A549 (cell line): ENCODE results near the gene IRF8. TPM values are rescaled to one million over a fixed set of nuclear protein-coding genes. Genes with fewer than 3 reads are reported as not detected.

Experiments used
- ATAC-seq, 2 experiments: fragments of 200-7000 bp in 1 of 2; fragments of >200 bp in 1 of 2; cut with Nextera tagmentation in 1 of 2; cut with Tn5 transposase in 1 of 2; 3 replicates each; pipeline versions ENCODE4 v1.8.0 to v1.9.1; 2018 to 2020; ENCODE audit warnings: mild to moderate bottlenecking in 1 of 2, moderate library complexity in 1 of 2
- CTCF ChIA-PET: fragments of 300-600 bp; sonication (Branson Sonifier 250); formaldehyde crosslinking; extraction: SDS; loops from one replicate; lab custom pipeline; 2021; ENCODE audit warnings: antibody characterized with exemption, inconsistent platforms; lab: Yijun Ruan, JAX
- POLR2A ChIA-PET: fragments of 350-600 bp; formaldehyde crosslinking; extraction: SDS; loops from one replicate; lab custom pipeline; 2021; ENCODE audit warnings: antibody characterized with exemption, inconsistent platforms; lab: Yijun Ruan, JAX
- DNase-seq, 2 experiments: peaks; one replicate each; pipeline versions ENCODE4 v3.0.0 to v3.0.0-alpha.2; 2011 to 2016; ENCODE audit warnings: low read depth in 1 of 2, low spot score in 1 of 2
- FAIRE-seq: peaks from 2 replicates; lab custom pipeline; 2011; peaks lifted over from hg19 to GRCh38; lab: Jason Lieb, UNC
- H3K27ac ChIP-seq, 2 experiments: fragments of >200 bp; sonication (Bioruptor Twin); formaldehyde crosslinking; 3 replicates each; pipeline ENCODE4 v1.5.1; 2016 to 2017
- H3K4me1 ChIP-seq: fragments of >200 bp; sonication (Bioruptor Twin); formaldehyde crosslinking; 3 replicates; pipeline ENCODE4 v1.6.1; 2016
- H3K4me2 ChIP-seq: fragments of >200 bp; sonication (Bioruptor Twin); formaldehyde crosslinking; 3 replicates; pipeline ENCODE4 v1.6.1; 2016
- H3K4me3 ChIP-seq: fragments of >200 bp; sonication (Bioruptor Twin); formaldehyde crosslinking; 3 replicates; pipeline ENCODE4 v1.5.1; 2016
- H3K9me3 ChIP-seq: fragments of >200 bp; sonication (Bioruptor Twin); formaldehyde crosslinking; 3 replicates; pipeline ENCODE4 v1.6.1; 2016
- BHLHE40 ChIP-seq: IDR thresholded peaks from 2 replicates; pipeline ENCODE4 v1.6.1; 2012; ENCODE audit warnings: low read depth, low read length, inconsistent platforms
- CBX8 ChIP-seq: fragments of 200-600 bp; sonication (generic); IDR thresholded peaks from 2 replicates; pipeline ENCODE4 v1.6.1; 2016
- CHD2 ChIP-seq: fragments of 150-350 bp; IDR thresholded peaks from 2 replicates; pipeline ENCODE4 v1.6.1; 2014; ENCODE audit warnings: low read length; ENCODE audit not compliant: partially characterized antibody
- EHF ChIP-seq: fragments of 250-450 bp; sonication (Bioruptor Pico); IDR thresholded peaks from 2 replicates; pipeline ENCODE4 v1.5.0; 2020; ENCODE audit warnings: mild to moderate bottlenecking
- EP300 ChIP-seq, 2 experiments: fragments of >200 bp; sonication (Bioruptor Twin); formaldehyde crosslinking; IDR thresholded peaks; 2 replicates in 1 of 2; 3 replicates in 1 of 2; pipeline ENCODE4 v1.6.1; 2016 to 2017
- FOSB ChIP-seq: fragments of 250-450 bp; sonication (Bioruptor Pico); IDR thresholded peaks from 2 replicates; pipeline ENCODE4 v1.5.0; 2020; ENCODE audit warnings: mild to moderate bottlenecking, moderate library complexity
- GATA3 ChIP-seq: IDR thresholded peaks from 2 replicates; pipeline ENCODE4 v1.6.1; 2012; ENCODE audit warnings: borderline replicate concordance
- HEYL ChIP-seq: fragments of 250-450 bp; sonication (Bioruptor Pico); IDR thresholded peaks from 2 replicates; pipeline ENCODE4 v1.8.0; 2021; ENCODE audit warnings: mild to moderate bottlenecking, moderate library complexity
- HOXA7 ChIP-seq: fragments of 250-450 bp; sonication (Bioruptor Pico); IDR thresholded peaks from 2 replicates; pipeline ENCODE4 v1.5.0; 2020; ENCODE audit warnings: mild to moderate bottlenecking, moderate library complexity
- JUN ChIP-seq, 2 experiments: fragments of >200 bp; sonication (Bioruptor Twin); formaldehyde crosslinking; IDR thresholded peaks; 2 replicates in 1 of 2; 3 replicates in 1 of 2; pipeline ENCODE4 v1.6.1; 2016 to 2017
- MAFK ChIP-seq: fragments of 450-650 bp; IDR thresholded peaks from 2 replicates; pipeline ENCODE4 v1.6.1; 2014; ENCODE audit not compliant: partially characterized antibody
- MAZ ChIP-seq: fragments of 150-350 bp; IDR thresholded peaks from 2 replicates; pipeline ENCODE4 v1.6.1; 2014; ENCODE audit warnings: antibody characterized with exemption, low read depth, low read length, borderline replicate concordance
- PHF8 ChIP-seq: fragments of 200-600 bp; sonication (generic); IDR thresholded peaks from 2 replicates; pipeline ENCODE4 v1.6.1; 2016; ENCODE audit warnings: low read depth, mild to moderate bottlenecking, antibody characterized with exemption, moderate library complexity, borderline replicate concordance
- POLR2A ChIP-seq: IDR thresholded peaks from 2 replicates; pipeline ENCODE4 v1.6.1; 2012; ENCODE audit warnings: mild to moderate bottlenecking, low read length
- RFX5 ChIP-seq: fragments of 450-650 bp; IDR thresholded peaks from 2 replicates; pipeline ENCODE4 v1.7.1; 2014; ENCODE audit warnings: antibody characterized with exemption, mild to moderate bottlenecking, moderate library complexity
- RNF2 ChIP-seq: fragments of 200-600 bp; sonication (generic); IDR thresholded peaks from 2 replicates; pipeline ENCODE4 v1.6.1; 2016; ENCODE audit warnings: low read depth, mild to moderate bottlenecking, antibody characterized with exemption, moderate library complexity, borderline replicate concordance
- SMC3 ChIP-seq: fragments of >200 bp; sonication (Bioruptor Twin); formaldehyde crosslinking; IDR thresholded peaks from 3 replicates; pipeline ENCODE4 v1.6.1; 2018; ENCODE audit warnings: inconsistent platforms
- SREBF2 ChIP-seq: fragments of 450-650 bp; IDR thresholded peaks from 2 replicates; pipeline ENCODE4 v1.6.1; 2014; ENCODE audit warnings: mild to moderate bottlenecking, moderate library complexity
- TFCP2L1 ChIP-seq: fragments of 250-450 bp; sonication (Bioruptor Pico); IDR thresholded peaks from 2 replicates; pipeline ENCODE4 v1.5.0; 2021; ENCODE audit warnings: mild to moderate bottlenecking
- WGBS: methylation state at CpG from one replicate; pipeline ENCODE4 v1.1.6; 2017; ENCODE audit errors: missing lambda C conversion rate; 5-methylcytosine and 5-hydroxymethylcytosine counted together
- polyA plus RNA-seq, 4 experiments: library from polyadenylated mRNA; depleted of rRNA in 3 of 4; stranded (reverse); fragments of >200 nt; fragmentation: RNase III in 1 of 4; extraction: RNeasy Plus Mini Kit Qiagen cat#74134 plus additional on column Dnase treatment in 1 of 4; gene quantifications; 2 replicates in 3 of 4; 3 replicates in 1 of 4; pipeline ENCODE4 v1.2.3, GENCODE V29; 2011 to 2017
- TF ChIP-seq, protein P1 (sequence below): fragments of >200 bp; sonication (Bioruptor Twin); formaldehyde crosslinking; IDR thresholded peaks from 3 replicates; pipeline ENCODE4 v1.6.1; 2016
- TF ChIP-seq, protein P2 (sequence below): fragments of 150-350 bp; IDR thresholded peaks from 2 replicates; pipeline ENCODE4 v1.6.1; 2014; ENCODE audit warnings: low read depth, mild to moderate bottlenecking, low read length
- TF ChIP-seq, protein P3 (sequence below): fragments of 450-650 bp; IDR thresholded peaks from 2 replicates; pipeline ENCODE4 v1.6.1; 2014; ENCODE audit warnings: antibody characterized with exemption
- TF ChIP-seq, protein P4 (sequence below): fragments of 250-450 bp; sonication (Bioruptor Pico); IDR thresholded peaks from 2 replicates; pipeline ENCODE4 v1.5.0; 2020; ENCODE audit warnings: low read depth, mild to moderate bottlenecking, moderate library complexity
- TF ChIP-seq, protein P5 (sequence below): fragments of 250-450 bp; sonication (Bioruptor Pico); IDR thresholded peaks from 2 replicates; pipeline ENCODE4 v1.5.0; 2021; ENCODE audit warnings: mild to moderate bottlenecking, moderate library complexity, borderline replicate concordance

IRF8 gene
- polyA plus RNA-seq, 2 of the 4 experiments (the other 2 are of a cell fraction) = 0.16 to 0.18 TPM

DNA sequence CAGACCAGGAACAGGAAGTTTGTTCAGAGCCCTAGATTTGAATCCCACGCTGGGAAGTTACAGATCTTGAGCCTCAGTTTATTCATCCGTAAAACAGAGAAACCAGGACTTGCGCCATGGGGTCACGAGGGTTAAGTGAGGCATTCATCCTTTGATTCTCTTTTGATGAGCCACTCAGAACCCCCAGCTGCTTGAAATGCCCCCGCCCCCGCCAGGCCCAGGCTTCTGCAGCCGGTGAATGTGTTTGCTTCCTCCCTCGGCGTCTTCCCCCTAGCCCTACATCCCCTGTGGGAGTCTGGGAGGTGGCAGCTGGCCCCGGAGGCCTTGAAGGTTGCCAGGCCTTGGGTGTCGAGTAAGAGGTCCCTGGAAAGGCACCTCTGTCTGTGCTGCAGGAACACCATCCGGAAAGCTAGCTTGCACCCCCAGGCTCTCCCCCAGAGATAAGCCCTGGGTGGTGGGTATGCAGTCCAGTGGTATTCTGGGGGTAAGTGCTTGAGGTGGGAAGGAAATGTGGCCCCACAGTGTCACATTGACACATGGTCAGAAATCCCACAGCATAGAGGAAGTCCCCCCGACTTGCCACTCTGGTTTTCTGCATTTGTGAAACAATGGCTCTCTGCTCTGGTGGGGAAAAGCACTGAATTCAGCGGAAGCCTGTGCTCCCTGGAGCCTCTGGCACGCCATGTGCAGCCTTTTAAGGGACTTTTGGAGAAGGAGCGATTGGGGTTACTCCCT lies 14.9 kb downstream of the IRF8 start:
- POLR2A ChIA-PET = no interaction called here
- no peak overlapping the region for H3K27ac ChIP-seq
- no peaks in the 10 kb centered on the region for H3K9me3 ChIP-seq
- no peaks in the 10 kb centered on the region for H3K4me1 ChIP-seq
- DNase-seq (no peak), ATAC-seq (no peak), FAIRE-seq (no peak)
- TF ChIP-seq, protein P1, sequence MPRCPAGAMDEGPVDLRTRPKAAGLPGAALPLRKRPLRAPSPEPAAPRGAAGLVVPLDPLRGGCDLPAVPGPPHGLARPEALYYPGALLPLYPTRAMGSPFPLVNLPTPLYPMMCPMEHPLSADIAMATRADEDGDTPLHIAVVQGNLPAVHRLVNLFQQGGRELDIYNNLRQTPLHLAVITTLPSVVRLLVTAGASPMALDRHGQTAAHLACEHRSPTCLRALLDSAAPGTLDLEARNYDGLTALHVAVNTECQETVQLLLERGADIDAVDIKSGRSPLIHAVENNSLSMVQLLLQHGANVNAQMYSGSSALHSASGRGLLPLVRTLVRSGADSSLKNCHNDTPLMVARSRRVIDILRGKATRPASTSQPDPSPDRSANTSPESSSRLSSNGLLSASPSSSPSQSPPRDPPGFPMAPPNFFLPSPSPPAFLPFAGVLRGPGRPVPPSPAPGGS = no peak
- no peak for TF ChIP-seq EP300 (IDR thresholded peaks at IDR 0.05)
- no peak for TF ChIP-seq PHF8
- TF ChIP-seq HOXA7 = no peak
- no peak for TF ChIP-seq EHF (CRISPR knock-in tag)
- no peak for TF ChIP-seq HEYL
- TF ChIP-seq SMC3 = no peak
- TF ChIP-seq JUN (IDR thresholded peaks at IDR 0.05) = no peak
- TF ChIP-seq, protein P2, sequence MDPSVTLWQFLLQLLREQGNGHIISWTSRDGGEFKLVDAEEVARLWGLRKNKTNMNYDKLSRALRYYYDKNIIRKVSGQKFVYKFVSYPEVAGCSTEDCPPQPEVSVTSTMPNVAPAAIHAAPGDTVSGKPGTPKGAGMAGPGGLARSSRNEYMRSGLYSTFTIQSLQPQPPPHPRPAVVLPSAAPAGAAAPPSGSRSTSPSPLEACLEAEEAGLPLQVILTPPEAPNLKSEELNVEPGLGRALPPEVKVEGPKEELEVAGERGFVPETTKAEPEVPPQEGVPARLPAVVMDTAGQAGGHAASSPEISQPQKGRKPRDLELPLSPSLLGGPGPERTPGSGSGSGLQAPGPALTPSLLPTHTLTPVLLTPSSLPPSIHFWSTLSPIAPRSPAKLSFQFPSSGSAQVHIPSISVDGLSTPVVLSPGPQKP = no peak
- TF ChIP-seq SREBF2 = no peak
- no peak for TF ChIP-seq GATA3
- no peak for TF ChIP-seq POLR2A
- no peak for TF ChIP-seq MAFK
- H3K4me2 ChIP-seq = no peak overlapping the region
- CTCF ChIA-PET = interaction anchor here (1.0 to 2.5 kb wide), 4 partner anchors 10 to 93 kb away, joined by 3 to 8 read pairs (median 4); no protein-coding TSS in a partner anchor
- no peak overlapping the region for H3K4me3 ChIP-seq
- WGBS = 73% methylated on average over 14 of the region's 16 CpGs

DNA sequence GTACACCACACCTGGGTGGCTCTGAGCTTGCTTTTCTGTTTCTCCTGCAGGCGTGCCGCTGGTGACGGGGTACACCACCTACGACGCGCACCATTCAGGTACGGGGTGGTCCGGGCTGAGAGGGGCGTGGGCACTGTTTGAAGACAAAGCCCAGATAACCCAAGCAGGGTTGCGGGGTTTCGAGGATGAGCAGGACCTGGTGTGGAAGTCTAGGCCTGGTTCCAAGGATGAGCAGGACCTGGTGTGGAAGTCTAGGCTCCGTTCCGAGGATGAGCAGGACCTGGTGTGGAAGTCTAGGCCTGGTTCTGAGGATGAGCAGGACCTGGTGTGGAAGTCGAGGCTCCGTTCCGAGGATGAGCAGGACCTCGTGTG lies 15.4 kb downstream of the IRF8 start:
- CTCF ChIA-PET = interaction anchor here (1.0 to 2.0 kb wide), 3 partner anchors 11 to 79 kb away, joined by 3 to 5 read pairs (median 3); no protein-coding TSS in a partner anchor
- POLR2A ChIA-PET = no interaction called here
- H3K27ac ChIP-seq = no peak overlapping the region
- no peak overlapping the region for H3K4me3 ChIP-seq
- ATAC-seq (no peak), DNase-seq (no peak), FAIRE-seq (no peak)
- TF ChIP-seq RNF2 = no peak
- no peak for TF ChIP-seq CBX8
- no peak for TF ChIP-seq HOXA7
- TF ChIP-seq, protein P3, sequence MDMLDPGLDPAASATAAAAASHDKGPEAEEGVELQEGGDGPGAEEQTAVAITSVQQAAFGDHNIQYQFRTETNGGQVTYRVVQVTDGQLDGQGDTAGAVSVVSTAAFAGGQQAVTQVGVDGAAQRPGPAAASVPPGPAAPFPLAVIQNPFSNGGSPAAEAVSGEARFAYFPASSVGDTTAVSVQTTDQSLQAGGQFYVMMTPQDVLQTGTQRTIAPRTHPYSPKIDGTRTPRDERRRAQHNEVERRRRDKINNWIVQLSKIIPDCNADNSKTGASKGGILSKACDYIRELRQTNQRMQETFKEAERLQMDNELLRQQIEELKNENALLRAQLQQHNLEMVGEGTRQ = no peak
- TF ChIP-seq MAZ = no peak
- no peak for TF ChIP-seq POLR2A
- TF ChIP-seq TFCP2L1 (CRISPR knock-in tag) = no peak
- TF ChIP-seq, protein P4, sequence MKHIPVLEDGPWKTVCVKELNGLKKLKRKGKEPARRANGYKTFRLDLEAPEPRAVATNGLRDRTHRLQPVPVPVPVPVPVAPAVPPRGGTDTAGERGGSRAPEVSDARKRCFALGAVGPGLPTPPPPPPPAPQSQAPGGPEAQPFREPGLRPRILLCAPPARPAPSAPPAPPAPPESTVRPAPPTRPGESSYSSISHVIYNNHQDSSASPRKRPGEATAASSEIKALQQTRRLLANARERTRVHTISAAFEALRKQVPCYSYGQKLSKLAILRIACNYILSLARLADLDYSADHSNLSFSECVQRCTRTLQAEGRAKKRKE = no peak
- TF ChIP-seq CHD2 = no peak
- TF ChIP-seq RFX5 = no peak
- no peak for TF ChIP-seq FOSB (CRISPR knock-in tag)
- no peak for TF ChIP-seq BHLHE40
- TF ChIP-seq, protein P5, sequence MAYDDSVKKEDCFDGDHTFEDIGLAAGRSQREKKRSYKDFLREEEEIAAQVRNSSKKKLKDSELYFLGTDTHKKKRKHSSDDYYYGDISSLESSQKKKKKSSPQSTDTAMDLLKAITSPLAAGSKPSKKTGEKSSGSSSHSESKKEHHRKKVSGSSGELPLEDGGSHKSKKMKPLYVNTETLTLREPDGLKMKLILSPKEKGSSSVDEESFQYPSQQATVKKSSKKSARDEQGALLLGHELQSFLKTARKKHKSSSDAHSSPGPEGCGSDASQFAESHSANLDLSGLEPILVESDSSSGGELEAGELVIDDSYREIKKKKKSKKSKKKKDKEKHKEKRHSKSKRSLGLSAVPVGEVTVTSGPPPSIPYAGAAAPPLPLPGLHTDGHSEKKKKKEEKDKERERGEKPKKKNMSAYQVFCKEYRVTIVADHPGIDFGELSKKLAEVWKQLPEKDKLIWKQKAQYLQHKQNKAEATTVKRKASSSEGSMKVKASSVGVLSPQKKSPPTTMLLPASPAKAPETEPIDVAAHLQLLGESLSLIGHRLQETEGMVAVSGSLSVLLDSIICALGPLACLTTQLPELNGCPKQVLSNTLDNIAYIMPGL (CRISPR knock-in tag) = no peak
- WGBS = 79% methylated on average over 17 of the region's 17 CpGs
- no peaks in the 10 kb centered on the region for H3K4me1 ChIP-seq
- H3K4me2 ChIP-seq = no peak overlapping the region
- no peaks in the 10 kb centered on the region for H3K9me3 ChIP-seq
